Measurements from ENCODE around the gene SLC25A46.
"Not testable (repeated sequence)": the region's sequence is repeated elsewhere in the genome, so short reads cannot be mapped to it uniquely, and the experiment has no call there.

The SLC25A46 gene

GRCh38 chr5:110757118-110757729 lies 18.4 kb downstream of the SLC25A46 start:
- H3K9me3 ChIP-seq (ENCODE audit: low read length), result no peaks in the 10 kb centered on the region
- no peak overlapping the region for H3K9ac ChIP-seq (ENCODE audit: low read length)
- peaks cover 26% of the 10 kb centered on the region for H3K36me3 ChIP-seq (ENCODE audit: insufficient read depth, low read length)
- H3K27me3 ChIP-seq (ENCODE audit: control insufficient read depth in 1 of 2, insufficient read depth in 2 of 2, low read length in 2 of 2), result no peaks in the 10 kb centered on the region
- no peak overlapping the region for H3K4me3 ChIP-seq (ENCODE audit: low read depth in 1 of 2, low read length in 2 of 2)
- H3K27ac ChIP-seq (ENCODE audit: low read depth, low read length), result no peak overlapping the region
- no peaks in the 10 kb centered on the region for H3K4me1 ChIP-seq (ENCODE audit: insufficient read depth, low read length)

- H3K4me3 ChIP-seq (ENCODE audit: low read depth in 1 of 2, low read length in 2 of 2), result no peak overlapping the region
- H3K27ac ChIP-seq (ENCODE audit: low read depth, low read length), result no peak overlapping the region
- peaks cover 31% of the 10 kb centered on the region for H3K36me3 ChIP-seq (ENCODE audit: insufficient read depth, low read length)
- H3K9me3 ChIP-seq (ENCODE audit: low read length), result no peaks in the 10 kb centered on the region
- H3K27me3 ChIP-seq (ENCODE audit: control insufficient read depth in 1 of 2, insufficient read depth in 2 of 2, low read length in 2 of 2), result no peaks in the 10 kb centered on the region
- no peak overlapping the region for H3K9ac ChIP-seq (ENCODE audit: low read length)
- no peaks in the 10 kb centered on the region for H3K4me1 ChIP-seq (ENCODE audit: insufficient read depth, low read length)
These were observed 21.4 kb downstream of the SLC25A46 start for GRCh38 chr5:110760158-110760557.

- Histone ChIP-seq H3K4me1 (ENCODE audit: insufficient read depth, low read length) (no peaks in the 10 kb centered on the region), H3K4me3 (ENCODE audit: low read depth in 1 of 2, low read length in 2 of 2) (no peak overlapping the region), H3K27me3 (ENCODE audit: control insufficient read depth in 1 of 2, insufficient read depth in 2 of 2, low read length in 2 of 2) (no peaks in the 10 kb centered on the region), H3K9ac (ENCODE audit: low read length) (no peak overlapping the region), H3K27ac (ENCODE audit: low read depth, low read length) (no peak overlapping the region), H3K9me3 (ENCODE audit: low read length) (no peaks in the 10 kb centered on the region), H3K36me3 (ENCODE audit: insufficient read depth, low read length) (no peaks in the 10 kb centered on the region)
These were observed 29.5 kb downstream of the SLC25A46 start for GRCh38 chr5:110768138-110768860.

GRCh38 chr5:110769000-110769681 lies 30.3 kb downstream of the SLC25A46 start:
- Histone ChIP-seq H3K27me3 (ENCODE audit: control insufficient read depth in 1 of 2, insufficient read depth in 2 of 2, low read length in 2 of 2) (no peaks in the 10 kb centered on the region), H3K9me3 (ENCODE audit: low read length) (no peaks in the 10 kb centered on the region), H3K4me1 (ENCODE audit: insufficient read depth, low read length) (no peaks in the 10 kb centered on the region), H3K9ac (ENCODE audit: low read length) (no peak overlapping the region), H3K27ac (ENCODE audit: low read depth, low read length) (no peak overlapping the region), H3K36me3 (ENCODE audit: insufficient read depth, low read length) (no peaks in the 10 kb centered on the region), H3K4me3 (ENCODE audit: low read depth in 1 of 2, low read length in 2 of 2) (no peak overlapping the region)

- H3K9ac ChIP-seq (ENCODE audit: low read length), result no peak overlapping the region
- H3K36me3 ChIP-seq (ENCODE audit: insufficient read depth, low read length), result no peaks in the 10 kb centered on the region
- no peaks in the 10 kb centered on the region for H3K9me3 ChIP-seq (ENCODE audit: low read length)
- no peak overlapping the region for H3K27ac ChIP-seq (ENCODE audit: low read depth, low read length)
- H3K27me3 ChIP-seq (ENCODE audit: control insufficient read depth in 1 of 2, insufficient read depth in 2 of 2, low read length in 2 of 2), result no peaks in the 10 kb centered on the region
- H3K4me3 ChIP-seq (ENCODE audit: low read depth in 1 of 2, low read length in 2 of 2), result no peak overlapping the region
- H3K4me1 ChIP-seq (ENCODE audit: insufficient read depth, low read length), result no peaks in the 10 kb centered on the region
These were observed 31.5 kb downstream of the SLC25A46 start for GRCh38 chr5:110770286-110770685.

- Histone ChIP-seq H3K9me3 (ENCODE audit: low read length) (no peaks in the 10 kb centered on the region), H3K4me1 (ENCODE audit: insufficient read depth, low read length) (no peaks in the 10 kb centered on the region), H3K4me3 (ENCODE audit: low read depth in 1 of 2, low read length in 2 of 2) (no peak overlapping the region), H3K9ac (ENCODE audit: low read length) (no peak overlapping the region), H3K27ac (ENCODE audit: low read depth, low read length) (no peak overlapping the region), H3K27me3 (ENCODE audit: control insufficient read depth in 1 of 2, insufficient read depth in 2 of 2, low read length in 2 of 2) (no peaks in the 10 kb centered on the region), H3K36me3 (ENCODE audit: insufficient read depth, low read length) (no peaks in the 10 kb centered on the region)
These were observed 46.1 kb downstream of the SLC25A46 start for GRCh38 chr5:110784901-110785300.

- Histone ChIP-seq H3K27me3 (ENCODE audit: control insufficient read depth in 1 of 2, insufficient read depth in 2 of 2, low read length in 2 of 2) (no peaks in the 10 kb centered on the region), H3K4me3 (ENCODE audit: low read depth in 1 of 2, low read length in 2 of 2) (no peak overlapping the region), H3K9ac (ENCODE audit: low read length) (no peak overlapping the region), H3K36me3 (ENCODE audit: insufficient read depth, low read length) (no peaks in the 10 kb centered on the region), H3K27ac (ENCODE audit: low read depth, low read length) (no peak overlapping the region), H3K4me1 (ENCODE audit: insufficient read depth, low read length) (no peaks in the 10 kb centered on the region), H3K9me3 (ENCODE audit: low read length) (no peaks in the 10 kb centered on the region)
These were observed 46.5 kb downstream of the SLC25A46 start for GRCh38 chr5:110785356-110785755.

GRCh38 chr5:110788006-110788405 lies 49.2 kb downstream of the SLC25A46 start:
- H3K4me3 ChIP-seq (ENCODE audit: low read depth in 1 of 2, low read length in 2 of 2); H3K4me1 ChIP-seq (ENCODE audit: insufficient read depth, low read length); H3K9me3 ChIP-seq (ENCODE audit: low read length); H3K27ac ChIP-seq (ENCODE audit: low read depth, low read length); H3K27me3 ChIP-seq (ENCODE audit: control insufficient read depth in 1 of 2, insufficient read depth in 2 of 2, low read length in 2 of 2); H3K36me3 ChIP-seq (ENCODE audit: insufficient read depth, low read length); H3K9ac ChIP-seq (ENCODE audit: low read length): not testable (repeated sequence)

GRCh38 chr5:110790673-110791072 lies 51.9 kb downstream of the SLC25A46 start:
- Histone ChIP-seq H3K9me3 (ENCODE audit: low read length) (no peaks in the 10 kb centered on the region), H3K27me3 (ENCODE audit: control insufficient read depth in 1 of 2, insufficient read depth in 2 of 2, low read length in 2 of 2) (no peaks in the 10 kb centered on the region), H3K36me3 (ENCODE audit: insufficient read depth, low read length) (no peaks in the 10 kb centered on the region), H3K4me3 (ENCODE audit: low read depth in 1 of 2, low read length in 2 of 2) (no peak overlapping the region), H3K27ac (ENCODE audit: low read depth, low read length) (no peak overlapping the region), H3K9ac (ENCODE audit: low read length) (no peak overlapping the region), H3K4me1 (ENCODE audit: insufficient read depth, low read length) (no peaks in the 10 kb centered on the region)

- no peak overlapping the region for H3K9ac ChIP-seq (ENCODE audit: low read length)
- H3K4me1 ChIP-seq (ENCODE audit: insufficient read depth, low read length), result no peaks in the 10 kb centered on the region
- no peak overlapping the region for H3K27ac ChIP-seq (ENCODE audit: low read depth, low read length)
- H3K9me3 ChIP-seq (ENCODE audit: low read length), result no peaks in the 10 kb centered on the region
- H3K4me3 ChIP-seq (ENCODE audit: low read depth in 1 of 2, low read length in 2 of 2), result no peak overlapping the region
- H3K36me3 ChIP-seq (ENCODE audit: insufficient read depth, low read length), result no peaks in the 10 kb centered on the region
- H3K27me3 ChIP-seq (ENCODE audit: control insufficient read depth in 1 of 2, insufficient read depth in 2 of 2, low read length in 2 of 2), result no peaks in the 10 kb centered on the region
These were observed 64.2 kb downstream of the SLC25A46 start for GRCh38 chr5:110802998-110803397.

- Histone ChIP-seq H3K36me3 (ENCODE audit: insufficient read depth, low read length) (no peaks in the 10 kb centered on the region), H3K4me1 (ENCODE audit: insufficient read depth, low read length) (no peaks in the 10 kb centered on the region), H3K4me3 (ENCODE audit: low read depth in 1 of 2, low read length in 2 of 2) (no peak overlapping the region), H3K27ac (ENCODE audit: low read depth, low read length) (no peak overlapping the region), H3K9ac (ENCODE audit: low read length) (no peak overlapping the region), H3K9me3 (ENCODE audit: low read length) (no peaks in the 10 kb centered on the region), H3K27me3 (ENCODE audit: control insufficient read depth in 1 of 2, insufficient read depth in 2 of 2, low read length in 2 of 2) (no peaks in the 10 kb centered on the region)
These were observed 64.9 kb downstream of the SLC25A46 start for GRCh38 chr5:110803467-110804326.

Measured in muscle layer of colon (tissue), 2 donors.